ENCODE results near the gene SCRT2. TPM values are rescaled to one million over a fixed set of nuclear protein-coding genes. Genes with fewer than 3 reads are reported as not detected.
A peak's percentile ranks its signal among the peaks of the same experiment; 100 is the strongest.

The SCRT2 gene
- total RNA-seq, 1 donor from 2014 or later, result not detected

DNA sequence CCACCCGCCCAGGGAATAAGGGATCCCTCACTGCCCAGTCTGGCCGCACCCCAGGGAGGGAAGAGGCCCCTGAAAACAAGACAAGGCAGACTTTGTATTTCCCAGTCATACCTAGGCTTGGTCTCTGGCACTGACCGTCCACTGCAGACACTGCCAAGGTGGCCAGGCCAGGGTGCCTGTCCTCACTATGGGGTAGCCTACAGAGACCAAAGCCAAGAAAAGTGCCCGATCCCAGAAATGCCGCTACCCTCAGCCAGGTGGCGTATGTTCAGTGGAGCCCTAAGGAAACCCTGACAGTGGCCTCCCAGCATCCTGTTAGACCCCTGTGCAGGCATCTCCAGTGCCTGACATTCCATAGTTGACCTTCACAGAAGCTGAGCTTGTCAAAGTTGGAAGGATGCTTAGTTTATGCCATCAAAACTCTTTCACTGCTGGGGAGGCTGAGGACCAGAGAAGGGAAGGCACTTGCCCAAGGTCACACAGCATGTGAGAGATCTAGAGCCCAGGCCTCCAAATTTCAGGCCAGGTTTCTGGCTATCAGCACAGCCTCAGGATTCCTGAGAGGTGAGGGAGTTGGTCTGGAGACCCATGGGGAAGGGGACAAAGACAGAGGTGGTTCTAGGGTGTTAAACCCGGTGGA is 2.5 kb downstream of the SCRT2 start:
- Mint-ChIP-seq H3K36me3 (ENCODE audit: low read depth) (no peaks in the 10 kb centered on the region), H3K4me3 (no peak overlapping the region), H3K27ac (no peak overlapping the region), H3K4me1 (peaks cover 13% of the 10 kb centered on the region), H3K9me3 (no peaks in the 10 kb centered on the region), H3K27me3 (peaks cover 53% of the 10 kb centered on the region)
- intact Hi-C loops (cut with micrococcal nuclease), result no loop called here
- TF ChIP-seq, protein P1, sequence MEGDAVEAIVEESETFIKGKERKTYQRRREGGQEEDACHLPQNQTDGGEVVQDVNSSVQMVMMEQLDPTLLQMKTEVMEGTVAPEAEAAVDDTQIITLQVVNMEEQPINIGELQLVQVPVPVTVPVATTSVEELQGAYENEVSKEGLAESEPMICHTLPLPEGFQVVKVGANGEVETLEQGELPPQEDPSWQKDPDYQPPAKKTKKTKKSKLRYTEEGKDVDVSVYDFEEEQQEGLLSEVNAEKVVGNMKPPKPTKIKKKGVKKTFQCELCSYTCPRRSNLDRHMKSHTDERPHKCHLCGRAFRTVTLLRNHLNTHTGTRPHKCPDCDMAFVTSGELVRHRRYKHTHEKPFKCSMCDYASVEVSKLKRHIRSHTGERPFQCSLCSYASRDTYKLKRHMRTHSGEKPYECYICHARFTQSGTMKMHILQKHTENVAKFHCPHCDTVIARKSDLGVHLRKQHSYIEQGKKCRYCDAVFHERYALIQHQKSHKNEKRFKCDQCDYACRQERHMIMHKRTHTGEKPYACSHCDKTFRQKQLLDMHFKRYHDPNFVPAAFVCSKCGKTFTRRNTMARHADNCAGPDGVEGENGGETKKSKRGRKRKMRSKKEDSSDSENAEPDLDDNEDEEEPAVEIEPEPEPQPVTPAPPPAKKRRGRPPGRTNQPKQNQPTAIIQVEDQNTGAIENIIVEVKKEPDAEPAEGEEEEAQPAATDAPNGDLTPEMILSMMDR (IDR thresholded peaks at IDR 0.05), result no peak
- no peak for DNase-seq
- ATAC-seq (ENCODE audit: low read depth), result no peak
- CTCF ChIA-PET, result no interaction called here
- POLR2A ChIA-PET, result no interaction called here

DNA sequence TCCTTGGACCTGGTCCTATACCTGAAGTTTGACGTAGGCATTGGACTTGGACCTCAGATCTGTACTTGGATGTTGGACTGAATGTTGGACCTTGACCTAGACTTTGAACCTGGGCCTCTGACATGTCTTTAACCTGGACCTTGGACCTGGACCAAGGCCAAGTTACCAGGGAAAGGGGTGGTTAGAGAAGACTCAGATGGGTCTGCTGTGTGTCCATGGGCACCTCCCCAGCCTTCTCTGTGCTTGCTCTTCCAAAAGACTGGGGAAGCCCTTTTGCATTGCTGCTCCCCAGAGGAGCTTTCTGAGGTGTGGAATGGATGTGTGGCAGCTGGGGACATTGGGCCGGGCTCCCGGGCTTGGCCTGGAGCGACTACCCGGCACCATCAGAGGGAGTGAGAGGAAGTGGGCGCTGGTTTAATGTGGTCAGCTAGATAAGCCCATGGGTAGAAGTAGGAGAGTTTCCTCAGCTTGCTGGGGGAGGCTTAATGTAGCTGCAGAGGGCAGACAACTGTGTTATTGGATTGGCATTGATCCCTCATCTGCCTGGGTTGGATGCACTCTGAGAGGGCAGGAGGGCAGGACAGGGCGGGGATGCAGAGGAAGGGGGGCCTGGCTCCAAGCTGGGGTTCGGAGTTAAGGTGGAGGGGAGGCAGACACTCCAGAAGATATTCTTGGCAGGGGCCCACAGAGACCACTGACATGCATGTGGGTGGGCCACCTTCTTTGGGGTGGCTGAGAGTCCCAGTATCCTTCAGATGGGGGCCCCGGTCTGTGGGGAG is 4.2 kb downstream of the SCRT2 start:
- Mint-ChIP-seq H3K36me3 (ENCODE audit: low read depth) (no peaks in the 10 kb centered on the region), H3K27ac (no peak overlapping the region), H3K4me1 (peaks cover 8% of the 10 kb centered on the region), H3K9me3 (no peaks in the 10 kb centered on the region), H3K27me3 (peaks cover 59% of the 10 kb centered on the region), H3K4me3 (no peak overlapping the region)
- ChIA-PET CTCF (no interaction called here), POLR2A (no interaction called here)
- ATAC-seq (ENCODE audit: low read depth), result no peak
- DNase-seq, result no peak
- intact Hi-C loops (cut with micrococcal nuclease), result no loop called here
- TF ChIP-seq, protein P1 (IDR thresholded peaks at IDR 0.05), result no peak

DNA sequence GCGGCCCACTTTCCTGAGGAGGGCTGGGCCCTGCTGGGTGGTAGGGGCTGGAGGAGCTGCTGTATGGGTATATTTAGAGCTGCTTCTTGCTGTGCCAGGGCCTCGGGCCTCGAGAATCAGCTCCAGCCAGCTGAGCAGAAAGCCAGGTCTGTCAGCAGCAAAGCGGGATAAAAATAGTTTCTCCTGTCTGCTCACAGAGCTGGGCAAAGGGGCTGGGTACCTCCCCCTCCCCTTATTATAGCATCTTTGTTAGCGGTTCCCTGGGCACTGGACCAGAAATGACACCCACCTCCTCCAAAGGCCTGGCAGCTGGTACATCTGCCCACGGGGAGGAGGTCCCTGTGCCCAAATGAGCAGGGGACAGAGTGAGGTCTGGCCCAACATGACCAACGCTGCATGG is 6.0 kb downstream of the SCRT2 start:
- Mint-ChIP-seq H3K27me3 (peaks cover 56% of the 10 kb centered on the region), H3K9me3 (no peaks in the 10 kb centered on the region), H3K4me3 (no peak overlapping the region), H3K27ac (no peak overlapping the region), H3K36me3 (ENCODE audit: low read depth) (no peaks in the 10 kb centered on the region), H3K4me1 (no peaks in the 10 kb centered on the region)
- TF ChIP-seq, protein P1 (IDR thresholded peaks at IDR 0.05), result no peak
- no peak for DNase-seq
- CTCF ChIA-PET, result interaction anchor here (1.5 kb wide), 1 partner anchor 107 kb away, joined by 5 read pairs; no protein-coding TSS in a partner anchor
- no peak for ATAC-seq (ENCODE audit: low read depth)
- intact Hi-C loops (cut with micrococcal nuclease), result loop anchor here (5.0 kb wide), 1 partner anchor 107 kb away; no protein-coding TSS in a partner anchor
- POLR2A ChIA-PET, result no interaction called here

DNA sequence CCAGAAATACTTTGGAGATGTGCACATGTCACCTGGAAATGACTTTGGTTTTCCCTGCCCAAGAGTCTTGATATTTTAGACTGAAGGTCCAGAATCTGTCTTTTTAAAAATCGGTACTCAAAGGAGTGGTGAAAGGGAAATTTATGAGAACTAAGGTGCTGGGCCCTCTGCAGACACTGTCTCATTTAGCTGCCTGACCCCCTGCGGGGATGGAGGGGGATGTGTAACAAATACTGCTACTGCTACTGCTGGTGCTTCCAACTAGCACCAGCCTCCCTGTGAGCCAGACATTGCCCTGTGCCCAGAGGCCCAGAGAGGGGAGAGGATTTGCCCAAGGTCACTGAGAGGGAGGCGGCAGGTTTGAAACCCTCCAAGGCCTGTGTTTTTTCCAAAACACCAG is 7.0 kb downstream of the SCRT2 start:
- intact Hi-C loops (cut with micrococcal nuclease), result loop anchor here (5.0 kb wide), 1 partner anchor 106 kb away; no protein-coding TSS in a partner anchor
- Mint-ChIP-seq H3K4me3 (no peak overlapping the region), H3K27me3 (peaks cover 55% of the 10 kb centered on the region), H3K4me1 (no peaks in the 10 kb centered on the region), H3K9me3 (no peaks in the 10 kb centered on the region), H3K27ac (peak overlapping the region; percentile 12), H3K36me3 (ENCODE audit: low read depth) (no peaks in the 10 kb centered on the region)
- TF ChIP-seq, protein P1 (IDR thresholded peaks at IDR 0.05), result no peak
- no peak for ATAC-seq (ENCODE audit: low read depth)
- DNase-seq, result no peak
- ChIA-PET POLR2A (no interaction called here), CTCF (interaction anchor here (1.5 kb wide), 1 partner anchor 106 kb away, joined by 5 read pairs; no protein-coding TSS in a partner anchor)

DNA sequence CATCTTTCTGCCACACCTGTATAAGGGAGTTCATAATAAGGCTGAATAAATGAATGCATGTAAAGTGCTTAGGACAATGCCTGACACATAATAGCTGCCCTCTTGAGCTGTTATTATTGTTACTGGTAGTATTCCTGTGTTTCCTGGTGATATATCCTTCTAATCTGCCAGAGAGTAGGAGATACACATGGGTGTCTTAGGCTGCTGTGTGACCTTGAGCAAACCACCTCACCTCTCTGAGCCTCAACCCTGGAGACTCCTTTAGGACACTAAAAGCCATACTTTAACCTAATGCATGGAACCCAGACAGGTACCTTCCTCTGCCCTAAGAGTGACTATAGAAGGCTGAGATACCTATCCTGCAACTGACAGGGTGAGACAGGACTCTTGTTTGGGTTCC is 7.6 kb downstream of the SCRT2 start:
- Mint-ChIP-seq H3K27ac (no peak overlapping the region), H3K36me3 (ENCODE audit: low read depth) (no peaks in the 10 kb centered on the region), H3K4me3 (no peak overlapping the region), H3K27me3 (peaks cover 54% of the 10 kb centered on the region), H3K9me3 (no peaks in the 10 kb centered on the region), H3K4me1 (no peaks in the 10 kb centered on the region)
- ChIA-PET POLR2A (no interaction called here), CTCF (interaction anchor here (0.9 to 1.2 kb wide), 2 partner anchors 21 to 313 kb away, joined by 3 to 6 read pairs; no protein-coding TSS in a partner anchor)
- no peak for DNase-seq
- intact Hi-C loops (cut with micrococcal nuclease), result loop anchor here (5.0 kb wide), 1 partner anchor 106 kb away; no protein-coding TSS in a partner anchor
- TF ChIP-seq, protein P1 (IDR thresholded peaks at IDR 0.05), result no peak
- no peak for ATAC-seq (ENCODE audit: low read depth)

Data from activated B cell treated with CpG ODN at 0.5 μM for 24 hours (primary cell).